ENCODE measurements around the gene GLG1.

- no peak for TF ChIP-seq ZC3H10 (CRISPR knock-in tag; IDR thresholded peaks at IDR 0.05)
- no peak for TF ChIP-seq RARB (CRISPR knock-in tag; IDR thresholded peaks at IDR 0.05)
- TF ChIP-seq TOX (CRISPR knock-in tag; IDR thresholded peaks at IDR 0.05; ENCODE audit: borderline replicate concordance): no peak
Observed at GRCh38 chr16:74499114-74499513, 107.8 kb downstream of the GLG1 start.

All from SK-N-SH treated with all-trans-retinoic acid at 6 μM for 48 hours (cell line).